ENCODE results near the gene BCL2L2. TPM values are rescaled to one million over a fixed set of nuclear protein-coding genes. Genes with fewer than 3 reads are reported as not detected.
A peak's percentile ranks its signal among the peaks of the same experiment; 100 is the strongest.
"Not testable (repeated sequence)": the region's sequence is repeated elsewhere in the genome, so short reads cannot be mapped to it uniquely, and the experiment has no call there.

BCL2L2 gene
- 24.1 TPM for total RNA-seq

- peak; percentile 97 for DNase-seq
These were observed at the start of gene BCL2L2 for GRCh38 chr14:23306412-23307145. Gene BCL2L2, plus strand, starts transcription at chr14:23306833. Its CDS starts 935 bp downstream, at chr14:23307768.

GRCh38 chr14:23258256-23258655, 48.4 kb upstream of the BCL2L2 start:
- no peak for DNase-seq

- no peak for DNase-seq
These were observed 47.2 kb upstream of the BCL2L2 start for GRCh38 chr14:23259426-23259825.

GRCh38 chr14:23260849-23261248, 45.8 kb upstream of the BCL2L2 start:
- not testable (repeated sequence) for DNase-seq

- no peak for DNase-seq
These were observed 37.4 kb upstream of the BCL2L2 start for GRCh38 chr14:23269193-23269592.

GRCh38 chr14:23275412-23275811, 31.2 kb upstream of the BCL2L2 start:
- DNase-seq, result no peak

GRCh38 chr14:23277189-23277588, 29.4 kb upstream of the BCL2L2 start:
- DNase-seq, result no peak

- not testable (repeated sequence) for DNase-seq
These were observed 28.7 kb upstream of the BCL2L2 start for GRCh38 chr14:23277928-23278327.

- DNase-seq, result no peak
These were observed 25.4 kb upstream of the BCL2L2 start for GRCh38 chr14:23281247-23281646.

GRCh38 chr14:23284654-23285529, 21.7 kb upstream of the BCL2L2 start:
- peak; percentile 42 for DNase-seq

GRCh38 chr14:23285530-23286019, 21.1 kb upstream of the BCL2L2 start:
- no peak for DNase-seq

GRCh38 chr14:23286020-23286901, 20.4 kb upstream of the BCL2L2 start, which contains the start of gene HOMEZ:
Gene HOMEZ, minus strand, starts transcription at chr14:23286132. Its CDS starts 180 bp downstream, at chr14:23285952.
- peak; percentile 99 for DNase-seq

GRCh38 chr14:23286902-23287479, 19.6 kb upstream of the BCL2L2 start:
- DNase-seq, result no peak

GRCh38 chr14:23294734-23295561, 11.7 kb upstream of the BCL2L2 start:
- peak; percentile 68 for DNase-seq

GRCh38 chr14:23296012-23296777, 10.4 kb upstream of the BCL2L2 start:
- no peak for DNase-seq

GRCh38 chr14:23297096-23297495, 9.5 kb upstream of the BCL2L2 start:
- no peak for DNase-seq

GRCh38 chr14:23297611-23298277, 8.9 kb upstream of the BCL2L2 start:
- DNase-seq, result no peak

- DNase-seq, result peak; percentile 45
These were observed 7.2 kb upstream of the BCL2L2 start for GRCh38 chr14:23299211-23299957.

All from tongue (tissue), 2 donors.